Astrocyte (in vitro differentiated cells and primary cell): ENCODE results near the gene PRKCD.

Experiments
- EZH2 ChIP-seq: IDR thresholded peaks from 2 replicates; pipeline ENCODE4 v1.6.1; 2012; ENCODE audit warnings: mild to moderate bottlenecking, low read length, inconsistent platforms; ENCODE audit not compliant: insufficient read depth
- TF ChIP-seq, protein P1 (sequence below): IDR thresholded peaks from 2 replicates; pipeline ENCODE4 v1.5.1; 2011; ENCODE audit warnings: low read depth, mild to moderate bottlenecking, inconsistent platforms, low read length, moderate library complexity; ENCODE audit not compliant: insufficient read depth

DNA sequence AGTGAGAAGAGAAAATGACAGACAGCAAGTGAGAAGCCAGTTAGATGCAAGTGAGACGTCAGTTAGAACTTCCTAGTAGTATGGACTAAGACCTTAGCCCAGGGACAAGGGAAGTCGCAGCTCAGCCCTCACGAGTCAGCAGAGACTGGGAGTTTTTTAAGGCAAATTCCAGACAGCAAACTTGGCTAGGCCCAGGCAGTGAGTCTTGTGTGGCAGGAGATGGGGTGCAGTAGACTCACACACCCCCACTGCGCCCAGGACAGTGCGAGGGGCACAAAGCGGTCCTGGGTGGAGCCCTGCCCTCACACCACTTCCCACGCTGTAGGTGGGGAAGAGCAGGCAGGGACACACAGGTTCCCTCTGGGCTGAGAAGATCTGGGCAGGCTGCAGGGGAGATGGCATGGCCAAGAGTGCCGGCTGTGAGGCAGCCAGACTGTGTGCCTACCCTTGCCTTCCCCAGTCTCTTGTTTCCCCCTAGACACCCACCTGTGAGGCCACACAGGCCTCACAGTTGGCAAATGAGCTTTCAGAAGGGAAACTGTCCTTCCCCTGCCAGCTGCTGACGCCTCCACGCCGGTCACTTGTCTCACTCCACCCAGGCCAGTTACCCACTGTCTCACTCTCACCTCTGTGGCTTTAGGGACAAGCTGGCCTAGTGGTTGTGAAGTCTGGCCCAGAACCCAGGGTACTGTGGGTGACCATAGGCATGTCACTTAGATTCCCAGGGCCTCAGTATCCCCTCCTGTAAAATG, 13.7 kb upstream of the PRKCD start:
- TF ChIP-seq, protein P1, sequence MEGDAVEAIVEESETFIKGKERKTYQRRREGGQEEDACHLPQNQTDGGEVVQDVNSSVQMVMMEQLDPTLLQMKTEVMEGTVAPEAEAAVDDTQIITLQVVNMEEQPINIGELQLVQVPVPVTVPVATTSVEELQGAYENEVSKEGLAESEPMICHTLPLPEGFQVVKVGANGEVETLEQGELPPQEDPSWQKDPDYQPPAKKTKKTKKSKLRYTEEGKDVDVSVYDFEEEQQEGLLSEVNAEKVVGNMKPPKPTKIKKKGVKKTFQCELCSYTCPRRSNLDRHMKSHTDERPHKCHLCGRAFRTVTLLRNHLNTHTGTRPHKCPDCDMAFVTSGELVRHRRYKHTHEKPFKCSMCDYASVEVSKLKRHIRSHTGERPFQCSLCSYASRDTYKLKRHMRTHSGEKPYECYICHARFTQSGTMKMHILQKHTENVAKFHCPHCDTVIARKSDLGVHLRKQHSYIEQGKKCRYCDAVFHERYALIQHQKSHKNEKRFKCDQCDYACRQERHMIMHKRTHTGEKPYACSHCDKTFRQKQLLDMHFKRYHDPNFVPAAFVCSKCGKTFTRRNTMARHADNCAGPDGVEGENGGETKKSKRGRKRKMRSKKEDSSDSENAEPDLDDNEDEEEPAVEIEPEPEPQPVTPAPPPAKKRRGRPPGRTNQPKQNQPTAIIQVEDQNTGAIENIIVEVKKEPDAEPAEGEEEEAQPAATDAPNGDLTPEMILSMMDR, result no peak
- no peak for TF ChIP-seq EZH2
